GM18505 (cell line): Measurements from ENCODE around the gene FAM120B.
A peak's percentile ranks its signal among the peaks of the same experiment; 100 is the strongest.

ENCODE experiments used
- ATAC-seq: cut with Tn5 transposase; IDR thresholded peaks from one replicate; pipeline ENCODE4 v1.9.1; 2021; ENCODE audit not compliant: unreplicated experiment
- POLR2A ChIP-seq: IDR thresholded peaks from 4 replicates; pipeline ENCODE4 v1.6.1; 2011; ENCODE audit warnings: borderline replicate concordance; ENCODE audit not compliant: insufficient read depth, insufficient read length; ENCODE audit errors: extremely low read depth

FAM120B gene

DNA sequence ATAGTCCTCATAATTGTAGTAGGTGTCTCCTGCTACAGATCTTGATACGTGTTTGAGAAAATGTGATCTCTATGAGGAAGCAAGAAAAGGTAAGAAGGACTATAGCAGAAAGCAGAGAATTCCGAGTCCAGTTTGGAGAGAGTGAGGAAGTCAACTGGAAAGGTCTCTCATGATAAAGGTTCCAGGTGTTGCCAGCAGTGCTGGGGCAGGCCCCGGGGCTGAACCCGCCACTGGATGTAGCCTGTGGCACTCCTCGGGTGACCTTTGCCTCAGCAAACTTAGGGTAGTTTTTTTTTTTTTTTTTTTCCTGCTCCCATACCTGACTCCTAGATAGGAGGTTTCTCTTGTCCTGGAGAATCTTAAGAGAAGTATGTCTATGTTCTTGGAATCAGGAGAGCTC, 62.8 kb downstream of the FAM120B start:
- no peak for ATAC-seq
- TF ChIP-seq POLR2A = no peak

DNA sequence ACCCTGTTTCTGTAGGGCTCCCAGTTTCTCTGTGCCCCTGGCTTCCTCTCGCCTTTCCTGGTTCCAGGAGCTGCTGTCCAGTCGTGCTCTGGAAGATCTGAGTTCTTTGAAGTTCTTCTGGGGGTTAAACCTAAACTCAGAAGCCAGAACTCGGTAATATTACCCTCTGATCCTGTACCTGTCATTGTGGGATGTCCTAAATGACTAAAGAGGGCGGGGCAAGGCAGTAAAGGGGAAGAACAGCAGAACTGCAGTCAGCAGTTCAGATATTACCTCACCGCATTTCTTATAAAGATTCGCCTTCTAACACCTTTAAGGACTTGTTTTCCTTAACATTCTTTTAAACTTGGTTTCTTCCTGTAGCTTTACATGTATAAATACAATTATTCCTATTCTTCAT, 63.9 kb downstream of the FAM120B start:
- peak; percentile 78 for ATAC-seq
- TF ChIP-seq POLR2A = no peak

DNA sequence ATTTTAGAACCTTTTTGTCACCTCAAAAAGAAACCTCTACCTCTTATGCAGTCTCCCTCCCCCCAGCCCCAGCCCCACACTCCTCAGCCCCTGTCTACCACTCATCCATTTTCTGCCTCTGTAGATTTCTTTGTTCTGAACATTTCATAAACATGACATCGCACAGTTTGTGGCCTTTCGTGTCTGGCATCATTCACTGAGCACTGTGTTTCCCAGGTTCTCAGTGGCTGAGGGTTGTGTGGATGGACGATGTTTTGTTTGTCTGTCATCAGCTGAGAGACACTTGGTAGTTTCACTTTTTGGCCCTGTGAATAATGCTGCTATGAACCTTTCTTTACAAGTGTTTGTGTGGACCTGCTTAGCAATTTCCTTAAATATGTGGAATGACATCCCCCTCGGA, 64.5 kb downstream of the FAM120B start:
- no peak for TF ChIP-seq POLR2A
- no peak for ATAC-seq

DNA sequence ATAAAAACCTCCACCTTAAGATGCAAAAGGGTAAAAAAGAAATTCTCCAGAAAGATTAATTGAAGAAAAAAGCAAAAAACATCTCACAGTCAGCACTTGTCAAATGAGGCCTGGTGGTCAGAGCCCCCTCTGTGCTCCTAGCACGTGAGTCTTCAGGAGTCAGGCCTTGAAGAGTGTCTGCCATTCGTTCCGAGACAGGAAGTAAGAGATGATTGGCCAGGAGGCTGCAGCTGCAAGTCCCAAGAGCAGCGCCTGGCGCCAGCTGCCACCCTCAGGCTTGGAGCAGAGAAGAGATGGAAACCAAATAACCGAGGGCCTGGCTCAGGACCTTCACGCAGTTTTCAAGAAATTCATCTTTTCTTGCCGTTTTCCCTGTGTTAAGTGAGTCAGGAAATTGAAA, 65.0 kb downstream of the FAM120B start:
- ATAC-seq = no peak
- no peak for TF ChIP-seq POLR2A

DNA sequence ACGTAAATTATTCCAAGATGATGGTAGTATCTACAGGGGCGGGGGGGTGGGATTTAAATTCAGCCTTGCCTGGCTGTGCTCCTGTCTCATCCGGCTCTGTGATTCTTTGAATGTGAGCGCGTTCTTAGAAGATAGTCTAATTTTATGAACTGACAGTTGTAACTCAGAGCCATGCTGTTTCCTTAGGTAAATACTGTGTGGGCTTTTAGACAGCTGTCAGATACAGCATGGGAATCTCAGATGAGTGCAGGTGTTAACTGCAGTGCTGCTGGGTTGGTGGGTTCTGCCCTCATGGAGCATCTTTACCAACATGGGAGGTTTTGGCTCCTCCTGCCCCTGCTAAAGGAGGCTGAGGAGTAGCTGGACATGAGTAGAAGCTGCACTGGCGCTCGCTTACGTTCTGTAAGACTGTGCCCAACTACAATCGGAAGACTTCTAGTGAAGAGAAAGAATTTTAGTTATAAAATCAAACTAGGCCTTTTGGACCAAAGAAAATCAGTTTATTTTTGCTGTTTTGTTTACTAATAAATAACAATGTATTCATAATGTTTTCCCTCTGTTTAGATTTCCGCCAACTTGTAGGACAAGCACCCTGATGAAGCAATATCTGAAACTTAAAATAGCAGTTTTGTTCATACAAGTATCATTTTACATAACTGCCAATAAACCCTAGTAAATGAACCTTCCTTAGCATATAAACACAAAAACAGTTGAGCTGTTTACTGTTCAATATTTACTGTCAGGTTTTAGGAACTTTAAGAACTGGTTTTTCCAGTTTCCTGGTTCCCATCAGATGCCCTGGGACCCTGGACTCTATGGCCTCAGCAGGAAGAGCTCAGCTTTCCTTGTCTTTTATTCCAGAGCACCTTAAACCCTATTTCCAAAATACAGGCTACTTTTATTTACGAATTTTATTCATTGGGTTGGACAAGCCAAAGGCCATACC, 66.1 kb downstream of the FAM120B start:
- TF ChIP-seq POLR2A = no peak
- ATAC-seq = no peak

DNA sequence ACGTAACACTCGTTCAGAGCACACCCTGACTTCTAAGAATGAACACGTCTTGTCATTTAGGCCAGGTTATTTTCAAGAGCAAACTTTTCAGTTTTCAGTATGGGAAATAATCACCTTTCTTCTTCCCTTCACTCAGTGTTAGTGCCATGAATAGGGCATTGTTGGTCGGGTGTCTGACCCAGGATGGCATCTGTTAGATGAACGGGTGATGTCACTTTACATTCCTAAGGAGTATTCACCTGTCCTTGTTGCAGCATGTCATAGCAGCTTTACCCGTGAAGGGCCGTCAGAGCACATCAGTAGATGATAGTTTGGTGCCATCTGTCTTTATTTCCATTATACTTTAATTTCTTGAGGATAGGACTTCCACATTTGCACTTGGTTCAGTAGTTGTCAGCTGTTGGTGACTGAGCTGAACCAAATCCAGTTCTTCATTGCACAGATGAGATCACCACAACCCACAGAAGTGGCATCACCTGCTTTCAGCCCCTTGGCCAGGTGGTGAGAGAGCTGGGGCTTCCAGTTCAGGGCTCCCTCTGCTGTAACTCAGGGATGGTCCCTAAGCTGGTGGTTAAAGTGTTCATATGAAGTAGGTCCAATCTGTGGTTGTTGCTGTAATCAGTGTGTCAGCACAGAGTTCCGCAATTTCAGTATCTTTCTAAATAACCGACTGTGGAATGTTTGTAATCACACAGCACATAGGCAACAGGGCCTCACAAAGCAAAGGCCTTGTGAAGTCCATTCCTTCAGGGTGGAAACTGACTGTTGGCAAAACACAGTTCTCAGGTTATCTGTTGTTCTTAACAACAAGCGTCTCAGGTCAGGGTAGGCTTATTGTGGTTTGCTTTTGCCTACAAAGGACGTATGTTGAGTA, 68.2 kb downstream of the FAM120B start:
- TF ChIP-seq POLR2A = no peak

DNA sequence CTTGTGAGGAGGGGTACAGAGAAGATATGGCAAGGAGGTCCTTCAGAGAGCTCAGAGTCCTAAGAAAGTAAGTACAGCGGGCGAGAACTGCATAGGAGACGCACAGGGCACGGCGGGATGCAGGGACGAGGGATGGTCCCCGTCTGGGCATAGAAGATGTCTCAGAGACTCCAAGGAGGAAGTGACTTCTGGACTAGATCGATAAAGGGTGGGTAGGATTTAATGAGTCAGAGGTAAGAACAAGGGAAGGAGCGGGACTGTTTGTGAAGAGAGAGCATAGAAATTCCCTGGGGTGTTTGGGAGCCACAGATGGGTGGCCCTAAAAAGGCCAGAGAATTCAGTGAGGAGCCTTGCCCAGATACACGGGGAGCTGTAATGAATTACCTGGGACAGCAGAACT, 69.1 kb downstream of the FAM120B start:
- no peak for ATAC-seq
- no peak for TF ChIP-seq POLR2A

More for the DNA sequence above, 68.2 kb downstream of the FAM120B start:
- ATAC-seq = no peak

DNA sequence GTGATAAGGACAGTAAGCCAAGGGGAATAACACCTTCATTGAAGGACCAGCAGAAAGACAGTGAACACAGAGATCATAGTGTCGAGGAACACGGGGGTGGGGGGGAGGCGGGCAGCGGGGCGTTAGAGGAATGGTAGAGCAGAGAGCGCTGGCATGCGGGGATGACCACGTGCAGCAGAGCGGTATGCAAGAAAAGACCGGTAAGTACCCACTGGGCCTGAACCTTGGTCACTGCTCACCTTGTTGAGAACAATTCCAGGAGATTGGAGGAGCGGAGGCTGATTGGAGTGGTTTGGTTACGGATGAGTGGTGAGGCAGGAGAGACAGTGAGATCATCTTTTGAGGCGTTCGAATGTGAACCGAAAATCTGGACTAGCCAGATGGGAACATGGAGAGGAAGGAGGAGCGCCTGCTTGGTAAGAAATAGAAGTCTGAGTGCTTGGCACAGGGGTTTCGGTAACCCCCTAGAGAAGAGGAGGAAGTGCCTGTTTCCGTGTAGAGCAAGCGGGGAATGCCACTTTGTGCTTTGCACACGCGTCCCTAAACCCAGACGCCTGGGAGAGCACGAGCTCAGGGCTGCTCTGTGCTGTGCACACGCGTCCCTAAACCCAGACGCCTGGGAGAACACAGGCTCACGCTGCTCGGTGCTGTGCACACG, 70.0 kb downstream of the FAM120B start:
- no peak for ATAC-seq
- no peak for TF ChIP-seq POLR2A

DNA sequence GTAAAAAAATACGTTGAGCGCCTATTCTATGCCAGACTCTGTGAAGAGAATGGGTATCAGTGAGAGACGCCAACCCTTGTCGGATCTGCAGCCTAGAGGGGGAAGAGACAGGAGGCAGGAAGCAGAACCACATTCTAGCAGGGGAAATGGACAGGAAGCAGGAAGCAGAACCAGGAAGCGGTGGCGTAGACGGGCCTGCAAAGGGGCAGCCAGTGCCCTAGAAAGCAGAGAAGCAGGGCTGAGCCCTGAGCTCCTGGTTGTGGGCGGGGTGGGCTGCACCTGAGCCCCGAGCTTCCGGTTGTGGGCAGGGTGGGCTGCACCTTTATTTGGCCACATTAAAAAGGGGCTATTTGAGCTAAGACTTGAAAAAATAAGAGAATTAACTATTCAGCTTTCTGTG, 71.9 kb downstream of the FAM120B start:
- TF ChIP-seq POLR2A = no peak
- no peak for ATAC-seq

DNA sequence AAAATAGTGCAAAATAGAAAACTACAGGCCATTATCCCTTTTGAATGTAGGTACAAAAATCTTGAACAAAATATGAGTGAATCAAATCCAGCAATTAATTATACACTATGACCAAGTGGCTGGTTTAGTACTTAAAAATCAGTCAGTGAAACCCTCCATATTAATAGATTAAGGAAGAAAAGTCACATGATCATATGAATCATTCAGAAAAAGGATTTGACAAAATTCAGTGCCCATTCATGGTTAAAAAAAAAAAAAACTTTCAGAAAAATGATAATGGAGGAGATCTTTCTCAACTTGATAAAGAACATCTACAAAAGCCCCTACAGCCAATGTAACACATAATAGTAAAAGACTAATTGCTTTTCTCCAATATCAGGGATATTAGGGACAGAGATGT, 75.0 kb downstream of the FAM120B start:
- TF ChIP-seq POLR2A = no peak
- no peak for ATAC-seq

DNA sequence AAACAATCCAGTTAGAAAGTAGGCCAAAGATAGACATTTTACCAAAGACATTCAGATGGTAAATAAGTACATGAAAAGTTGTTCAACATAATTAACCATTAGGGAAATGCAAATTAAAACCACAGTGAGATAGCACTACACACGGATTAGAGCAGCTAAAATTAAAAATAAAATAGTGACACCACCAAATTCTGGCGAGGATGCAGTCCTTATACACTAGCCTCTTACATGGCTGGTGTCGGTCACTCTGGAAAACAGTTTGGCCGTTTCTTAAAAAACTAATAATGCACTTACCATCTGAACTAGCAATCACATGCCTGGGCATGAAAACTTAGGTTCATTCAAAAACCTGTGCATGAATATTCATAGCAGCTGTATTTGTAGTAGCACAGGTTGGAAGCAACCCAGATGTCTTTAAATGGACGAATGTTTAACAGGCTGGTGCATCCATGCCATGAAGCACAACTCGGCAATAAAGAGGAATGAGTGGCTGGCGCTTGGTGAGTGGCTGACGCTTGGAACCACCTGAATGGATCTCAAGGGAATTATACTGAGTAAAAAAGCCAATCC, 77.0 kb downstream of the FAM120B start:
- no peak for TF ChIP-seq POLR2A
- ATAC-seq = no peak

DNA sequence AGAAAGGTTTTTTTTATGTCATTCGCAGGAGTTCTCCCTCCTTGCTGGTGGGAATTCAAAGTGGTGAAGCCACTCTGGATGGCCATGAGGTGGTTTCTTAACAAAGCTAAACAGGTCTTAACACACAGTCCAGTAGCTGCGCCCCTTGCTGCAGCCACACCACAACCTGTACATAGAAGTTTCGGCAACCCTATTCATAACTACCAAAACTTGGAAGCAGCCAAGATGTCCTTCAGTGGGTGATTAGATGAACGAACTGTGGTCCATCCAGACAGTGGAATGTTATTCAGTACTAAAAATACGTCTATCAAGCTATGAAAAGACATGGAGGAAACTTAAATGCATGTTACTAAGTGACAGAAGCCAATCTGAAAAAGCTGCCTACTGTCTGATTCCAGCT, 78.9 kb downstream of the FAM120B start:
- no peak for TF ChIP-seq POLR2A
- ATAC-seq = no peak

DNA sequence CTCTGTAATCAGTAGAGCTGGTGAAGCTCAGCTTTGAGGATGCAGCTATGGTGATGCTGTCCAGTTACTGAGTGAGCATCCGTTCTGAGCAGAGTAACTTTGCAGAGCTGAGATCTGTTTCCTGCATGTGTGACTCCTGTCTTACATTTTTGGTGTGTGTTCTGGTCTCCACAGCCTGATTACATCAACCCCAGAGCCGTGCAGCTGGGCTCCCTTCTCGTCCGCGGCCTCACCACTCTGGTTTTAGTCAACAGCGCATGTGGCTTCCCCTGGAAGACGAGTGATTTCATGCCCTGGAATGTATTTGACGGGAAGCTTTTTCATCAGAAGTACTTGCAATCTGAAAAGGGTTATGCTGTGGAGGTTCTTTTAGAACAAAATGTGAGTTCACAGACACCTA, 81.6 kb downstream of the FAM120B start:
- ATAC-seq = no peak
- TF ChIP-seq POLR2A = no peak
